Measurements from ENCODE around the gene EDN3. TPM values are rescaled to one million over a fixed set of nuclear protein-coding genes. Genes with fewer than 3 reads are reported as not detected.

The EDN3 gene
- total RNA-seq, 6 experiments from 2014 or later, result not detected

DNA sequence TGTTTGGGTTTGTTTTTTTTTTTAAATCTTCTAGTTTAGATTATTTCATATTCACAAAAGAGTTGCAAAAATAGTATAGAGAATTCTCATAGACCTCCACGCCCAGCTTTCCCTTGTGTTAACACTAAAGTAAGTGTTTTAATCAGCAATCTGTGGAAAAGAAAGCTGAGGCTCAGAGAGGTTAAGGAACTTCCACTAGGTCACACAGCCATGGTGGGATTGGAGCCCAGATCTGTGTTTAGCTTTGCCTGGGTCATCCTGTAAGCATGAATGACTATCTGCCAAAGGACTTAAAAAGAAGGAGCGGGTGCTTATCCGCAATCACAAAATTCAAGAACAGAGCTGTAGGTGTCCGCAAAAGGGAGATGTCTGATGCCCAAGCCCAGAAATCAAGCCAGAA lies 60.5 kb downstream of the EDN3 start:
- Mint-ChIP-seq H3K36me3 (ENCODE audit: low read depth) (no peaks in the 10 kb centered on the region), H3K4me1 (ENCODE audit: low read depth) (no peaks in the 10 kb centered on the region), H3K9me3 (peaks cover 32% of the 10 kb centered on the region), H3K27me3 (ENCODE audit: insufficient read depth) (peaks cover 1% of the 10 kb centered on the region), H3K27ac (no peak overlapping the region), H3K4me3 (no peak overlapping the region)
- TF ChIP-seq, protein P1, sequence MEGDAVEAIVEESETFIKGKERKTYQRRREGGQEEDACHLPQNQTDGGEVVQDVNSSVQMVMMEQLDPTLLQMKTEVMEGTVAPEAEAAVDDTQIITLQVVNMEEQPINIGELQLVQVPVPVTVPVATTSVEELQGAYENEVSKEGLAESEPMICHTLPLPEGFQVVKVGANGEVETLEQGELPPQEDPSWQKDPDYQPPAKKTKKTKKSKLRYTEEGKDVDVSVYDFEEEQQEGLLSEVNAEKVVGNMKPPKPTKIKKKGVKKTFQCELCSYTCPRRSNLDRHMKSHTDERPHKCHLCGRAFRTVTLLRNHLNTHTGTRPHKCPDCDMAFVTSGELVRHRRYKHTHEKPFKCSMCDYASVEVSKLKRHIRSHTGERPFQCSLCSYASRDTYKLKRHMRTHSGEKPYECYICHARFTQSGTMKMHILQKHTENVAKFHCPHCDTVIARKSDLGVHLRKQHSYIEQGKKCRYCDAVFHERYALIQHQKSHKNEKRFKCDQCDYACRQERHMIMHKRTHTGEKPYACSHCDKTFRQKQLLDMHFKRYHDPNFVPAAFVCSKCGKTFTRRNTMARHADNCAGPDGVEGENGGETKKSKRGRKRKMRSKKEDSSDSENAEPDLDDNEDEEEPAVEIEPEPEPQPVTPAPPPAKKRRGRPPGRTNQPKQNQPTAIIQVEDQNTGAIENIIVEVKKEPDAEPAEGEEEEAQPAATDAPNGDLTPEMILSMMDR (IDR thresholded peaks at IDR 0.05), result no peak
- DNase-seq, result no peak

DNA sequence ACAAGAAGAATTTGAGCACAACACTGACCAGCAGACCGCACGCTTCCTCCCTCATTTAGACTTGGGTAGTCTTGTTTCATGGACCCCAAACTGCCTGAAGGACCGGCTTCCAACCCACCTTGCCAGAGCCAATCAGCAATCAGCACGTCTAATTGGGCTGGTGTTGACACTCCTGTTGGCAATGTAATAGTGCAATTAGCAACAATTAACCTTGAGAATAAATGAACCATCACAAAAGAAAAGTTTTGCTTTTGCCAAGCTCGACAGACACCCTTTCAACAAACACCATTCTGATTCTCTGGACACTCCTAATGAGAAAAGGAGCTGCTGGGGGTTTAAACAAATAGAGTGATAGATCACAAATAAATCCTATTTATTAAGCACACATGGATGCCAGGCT lies 61.0 kb downstream of the EDN3 start:
- DNase-seq, result no peak
- Mint-ChIP-seq H3K27me3 (ENCODE audit: insufficient read depth) (peaks cover 1% of the 10 kb centered on the region), H3K36me3 (ENCODE audit: low read depth) (no peaks in the 10 kb centered on the region), H3K9me3 (peaks cover 27% of the 10 kb centered on the region), H3K4me3 (no peak overlapping the region), H3K4me1 (ENCODE audit: low read depth) (no peaks in the 10 kb centered on the region), H3K27ac (no peak overlapping the region)
- TF ChIP-seq, protein P1 (IDR thresholded peaks at IDR 0.05), result no peak

DNA sequence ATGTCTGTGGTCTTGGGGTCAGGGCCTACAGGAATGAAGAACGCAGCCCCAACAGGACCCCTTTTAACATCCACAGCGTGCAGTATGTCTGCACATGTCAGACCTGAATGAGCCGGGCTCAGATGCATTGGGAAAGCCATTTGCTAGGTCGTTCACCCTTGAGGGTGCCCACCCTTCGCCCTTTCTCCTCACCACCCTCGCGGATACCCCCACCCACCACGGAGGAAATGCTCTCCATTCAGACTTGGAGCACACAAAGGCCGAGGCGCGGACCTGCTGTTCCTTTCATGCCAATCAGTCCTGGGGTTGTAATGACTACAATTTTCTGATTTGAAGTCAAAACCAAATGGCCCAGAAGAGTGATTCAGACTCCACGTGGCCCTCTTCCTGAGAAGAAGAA lies 62.7 kb downstream of the EDN3 start:
- Mint-ChIP-seq H3K27ac (no peak overlapping the region), H3K4me1 (ENCODE audit: low read depth) (no peaks in the 10 kb centered on the region), H3K36me3 (ENCODE audit: low read depth) (no peaks in the 10 kb centered on the region), H3K9me3 (peaks cover 22% of the 10 kb centered on the region), H3K27me3 (ENCODE audit: insufficient read depth) (no peaks in the 10 kb centered on the region; the same call in 1 of the 2 replicates), H3K4me3 (no peak overlapping the region)
- TF ChIP-seq, protein P1 (IDR thresholded peaks at IDR 0.05), result no peak
- no peak for DNase-seq

DNA sequence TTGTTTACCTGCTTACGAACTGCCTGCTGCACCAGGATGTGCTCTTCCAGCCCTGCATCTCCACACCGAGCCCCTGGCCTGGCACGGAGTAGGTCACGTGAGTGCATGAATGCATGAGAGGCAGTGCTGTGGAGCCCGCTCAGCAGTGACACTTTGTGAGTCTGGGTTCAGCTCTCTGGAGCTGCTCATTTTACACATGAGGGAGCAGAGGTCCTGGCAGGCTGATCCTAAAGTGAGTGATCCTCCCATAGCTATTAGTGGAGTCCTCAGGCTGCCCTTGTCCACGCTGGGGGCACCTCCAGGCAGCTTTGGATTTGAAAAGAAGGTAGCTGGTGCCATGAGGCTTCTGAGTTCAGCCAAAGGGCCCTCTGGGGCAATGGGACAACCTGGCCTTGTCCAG lies 64.2 kb downstream of the EDN3 start:
- TF ChIP-seq, protein P1 (IDR thresholded peaks at IDR 0.05), result no peak
- no peak overlapping the region for H3K27ac Mint-ChIP-seq
- H3K9me3 Mint-ChIP-seq, result peaks cover 37% of the 10 kb centered on the region
- H3K36me3 Mint-ChIP-seq (ENCODE audit: low read depth), result no peaks in the 10 kb centered on the region
- no peaks in the 10 kb centered on the region for H3K4me1 Mint-ChIP-seq (ENCODE audit: low read depth)
- no peak overlapping the region for H3K4me3 Mint-ChIP-seq
- no peak for DNase-seq
- peaks cover 1% of the 10 kb centered on the region; the same call in 1 of the 2 replicates for H3K27me3 Mint-ChIP-seq (ENCODE audit: insufficient read depth)

DNA sequence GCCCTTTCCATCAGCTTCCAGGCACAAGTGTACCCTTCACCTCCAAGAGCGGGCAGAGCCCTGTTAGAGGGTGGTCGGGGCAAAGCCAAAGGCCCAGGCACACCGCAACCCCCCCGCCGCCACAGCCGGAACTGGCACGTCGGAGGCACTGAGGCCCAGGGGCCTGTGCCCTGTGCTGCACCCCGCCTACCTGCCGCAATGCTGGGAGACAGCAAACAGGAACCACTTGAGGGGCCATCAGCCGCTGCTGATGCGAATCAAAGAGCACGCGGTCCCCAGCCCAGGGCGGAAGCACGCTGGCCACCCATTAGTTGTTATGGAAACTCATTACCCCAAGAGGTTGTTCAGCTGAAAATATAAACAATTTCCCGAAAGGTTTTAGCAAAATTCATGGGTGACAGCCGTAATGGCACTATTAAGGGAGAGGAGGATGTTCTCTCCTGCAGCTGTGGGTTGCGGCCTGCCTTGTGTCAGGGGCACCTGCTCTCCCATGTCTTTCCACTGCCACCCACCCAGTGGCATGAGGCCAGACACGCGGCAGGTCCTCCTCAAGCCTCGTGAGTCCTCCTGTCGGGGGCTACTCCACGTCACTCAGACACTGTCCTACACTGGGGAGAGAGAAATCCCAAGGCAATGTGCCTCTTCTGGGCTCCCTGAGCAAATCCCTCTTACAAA lies 65.3 kb downstream of the EDN3 start:
- H3K27me3 Mint-ChIP-seq (ENCODE audit: insufficient read depth), result peaks cover 1% of the 10 kb centered on the region; the same call in 1 of the 2 replicates
- H3K36me3 Mint-ChIP-seq (ENCODE audit: low read depth), result no peaks in the 10 kb centered on the region
- H3K9me3 Mint-ChIP-seq, result peaks cover 47% of the 10 kb centered on the region
- no peak overlapping the region for H3K4me3 Mint-ChIP-seq
- no peak overlapping the region for H3K27ac Mint-ChIP-seq
- no peaks in the 10 kb centered on the region for H3K4me1 Mint-ChIP-seq (ENCODE audit: low read depth)
- TF ChIP-seq, protein P1 (IDR thresholded peaks at IDR 0.05), result no peak
- DNase-seq, result no peak
